Testis (tissue), 2 donors: ENCODE measurements around the gene AK1.

ENCODE experiments used
- POLR2A ChIP-seq: fragments of 450-650 bp; IDR thresholded peaks from one replicate; pipeline ENCODE4 v1.6.1; 2017; ENCODE audit warnings: antibody characterized with exemption, mild to moderate bottlenecking, moderate library complexity
- TF ChIP-seq, protein P1 (sequence below), 3 experiments: fragments of 450-650 bp in 2 of 3; fragments of 200-600 bp in 1 of 3; sonication (generic) in 1 of 3; IDR thresholded peaks; one replicate each; pipeline ENCODE4 v1.5.1; 2016 to 2019; ENCODE audit warnings: antibody characterized with exemption in 3 of 3, mild to moderate bottlenecking in 2 of 3, moderate library complexity in 1 of 3

DNA sequence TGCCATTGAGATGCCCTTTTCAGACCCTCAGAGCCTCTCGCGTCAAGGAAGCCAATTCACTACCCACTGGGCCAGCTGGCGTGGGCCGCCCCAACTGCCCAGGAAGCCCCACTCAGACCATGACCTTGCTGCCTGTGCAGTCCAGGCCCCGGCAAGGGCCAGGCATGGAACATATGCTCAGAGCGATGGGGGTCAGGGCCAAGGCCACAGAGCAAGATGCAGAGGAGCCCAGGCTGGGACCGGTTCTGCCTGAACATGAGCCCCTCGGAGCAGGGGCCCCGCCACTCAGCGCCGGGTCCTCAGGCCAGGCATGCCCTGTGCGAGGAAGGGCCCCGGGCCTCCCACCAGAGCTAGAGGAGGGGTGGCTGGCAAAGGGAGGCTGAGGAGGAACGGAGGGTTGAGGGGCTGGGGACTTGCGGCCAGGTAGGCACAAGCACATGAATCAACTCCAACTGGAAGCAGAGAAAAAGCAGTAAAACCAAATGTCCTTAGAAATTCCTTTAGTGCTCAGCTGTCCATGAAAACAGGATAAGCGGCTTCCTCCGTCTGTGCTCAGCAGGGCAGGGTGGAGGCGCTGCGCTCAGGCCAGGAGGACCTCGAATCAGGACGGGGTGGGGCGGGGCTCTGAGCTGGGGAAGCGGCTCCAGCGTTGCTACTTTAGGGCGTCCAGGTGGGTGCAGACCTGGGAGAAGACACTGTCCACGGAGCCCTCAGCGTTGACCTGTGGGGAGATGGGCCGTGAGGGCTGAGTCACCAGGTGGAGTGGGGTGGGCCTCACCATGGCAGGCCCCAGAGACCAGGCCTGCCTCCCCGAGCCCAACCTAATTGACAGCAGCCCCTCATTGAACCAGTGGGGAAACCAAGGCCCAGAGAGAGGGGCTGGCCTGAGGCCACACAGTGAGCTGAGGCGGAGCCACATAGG lies 9.9 kb downstream of the AK1 start:
- no peak for TF ChIP-seq POLR2A
- TF ChIP-seq, protein P1, sequence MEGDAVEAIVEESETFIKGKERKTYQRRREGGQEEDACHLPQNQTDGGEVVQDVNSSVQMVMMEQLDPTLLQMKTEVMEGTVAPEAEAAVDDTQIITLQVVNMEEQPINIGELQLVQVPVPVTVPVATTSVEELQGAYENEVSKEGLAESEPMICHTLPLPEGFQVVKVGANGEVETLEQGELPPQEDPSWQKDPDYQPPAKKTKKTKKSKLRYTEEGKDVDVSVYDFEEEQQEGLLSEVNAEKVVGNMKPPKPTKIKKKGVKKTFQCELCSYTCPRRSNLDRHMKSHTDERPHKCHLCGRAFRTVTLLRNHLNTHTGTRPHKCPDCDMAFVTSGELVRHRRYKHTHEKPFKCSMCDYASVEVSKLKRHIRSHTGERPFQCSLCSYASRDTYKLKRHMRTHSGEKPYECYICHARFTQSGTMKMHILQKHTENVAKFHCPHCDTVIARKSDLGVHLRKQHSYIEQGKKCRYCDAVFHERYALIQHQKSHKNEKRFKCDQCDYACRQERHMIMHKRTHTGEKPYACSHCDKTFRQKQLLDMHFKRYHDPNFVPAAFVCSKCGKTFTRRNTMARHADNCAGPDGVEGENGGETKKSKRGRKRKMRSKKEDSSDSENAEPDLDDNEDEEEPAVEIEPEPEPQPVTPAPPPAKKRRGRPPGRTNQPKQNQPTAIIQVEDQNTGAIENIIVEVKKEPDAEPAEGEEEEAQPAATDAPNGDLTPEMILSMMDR (IDR thresholded peaks at IDR 0.05), result no peak
